ENCODE data around the gene FOSL1. TPM values are rescaled to one million over a fixed set of nuclear protein-coding genes. Genes with fewer than 3 reads are reported as not detected.

Gene FOSL1
- total RNA-seq (2022; extraction: Qiagen RNA extraction): 97.3 to 161 TPM (median 118 TPM) in 5 replicates

GRCh38 chr11:65900125-65900898, at the start of gene FOSL1:
TSS of gene FOSL1 (minus strand) at chr11:65900388. CDS start at chr11:65900339, 49 bp downstream.

GRCh38 chr11:65945430-65945911, 45.3 kb upstream of the FOSL1 start, which contains the start of gene TSGA10IP:
TSS of gene TSGA10IP (plus strand) at chr11:65945480. CDS start at chr11:65945676, 196 bp downstream.

GRCh38 chr11:65919141-65919572, 19.0 kb upstream of the FOSL1 start, which contains the start of gene DRAP1:
TSS of gene DRAP1 (plus strand) at chr11:65919426. CDS start at chr11:65919502, 76 bp downstream.

GRCh38 chr11:65918211-65919140, 18.3 kb upstream of the FOSL1 start, which contains the start of gene C11orf68:
TSS of gene C11orf68 (minus strand) at chr11:65919062. CDS start at chr11:65919031, 31 bp downstream.

GRCh38 chr11:65890324-65891218, 9.6 kb downstream of the FOSL1 start, which contains the start of gene CCDC85B:
TSS of gene CCDC85B (plus strand) at chr11:65890673. CDS start at chr11:65890784, 111 bp downstream.

GRCh38 chr11:65888163-65888814, 11.9 kb downstream of the FOSL1 start, which contains the start of gene FIBP:
TSS of gene FIBP (minus strand) at chr11:65888471. CDS start at chr11:65888418, 53 bp downstream.

GRCh38 chr11:65879617-65880016, 20.6 kb downstream of the FOSL1 start, which contains the start of gene CTSW:
TSS of gene CTSW (plus strand) at chr11:65879837. CDS start at chr11:65879855, 18 bp downstream.

GRCh38 chr11:65872586-65873317, 27.4 kb downstream of the FOSL1 start, which contains the start of gene EFEMP2:
TSS of gene EFEMP2 (minus strand) at chr11:65872800. CDS start at chr11:65872354, 446 bp downstream.

GRCh38 chr11:65860278-65861164, 39.7 kb downstream of the FOSL1 start, which contains the start of gene MUS81:
TSS of gene MUS81 (plus strand) at chr11:65860433. CDS start at chr11:65860754, 321 bp downstream.

GRCh38 chr11:65857853-65858680, 42.1 kb downstream of the FOSL1 start, which contains the start of gene CFL1:
TSS of gene CFL1 (minus strand) at chr11:65858180. CDS start at chr11:65858099, 81 bp downstream.

Other genes starting within 250 kb of the FOSL1 start
- 63.5 to 78.0 TPM (median 73.7 TPM) in 5 replicates for gene RELA, start 237.5 kb downstream of the FOSL1 start, total RNA-seq (2022; extraction: Qiagen RNA extraction)
- 40.9 to 56.0 TPM (median 50.3 TPM) in 5 replicates for gene KAT5, start 188.1 kb downstream of the FOSL1 start, total RNA-seq (2022; extraction: Qiagen RNA extraction)
- gene RNASEH2C, start 179.6 kb downstream of the FOSL1 start, total RNA-seq (2022; extraction: Qiagen RNA extraction): 28.0 to 49.4 TPM (median 47.9 TPM) in 5 replicates
- 9.7 to 13.2 TPM (median 12.3 TPM) in 5 replicates for gene AP5B1, start 119.4 kb downstream of the FOSL1 start, total RNA-seq (2022; extraction: Qiagen RNA extraction)
- 0.04 to 0.15 TPM (median 0.10 TPM) in 5 replicates for gene OVOL1, start 113.3 kb downstream of the FOSL1 start, total RNA-seq (2022; extraction: Qiagen RNA extraction)
- gene SNX32, start 66.4 kb downstream of the FOSL1 start, total RNA-seq (2022; extraction: Qiagen RNA extraction): 0.05 to 0.08 TPM (median 0.06 TPM) in 5 replicates
- gene CFL1, start 42.2 kb downstream of the FOSL1 start, total RNA-seq (2022; extraction: Qiagen RNA extraction): 1,981 to 2,375 TPM (median 2,303 TPM) in 5 replicates
- gene MUS81, start 40.0 kb downstream of the FOSL1 start, total RNA-seq (2022; extraction: Qiagen RNA extraction): 24.7 to 35.0 TPM (median 32.8 TPM) in 5 replicates
- 0.49 to 1.1 TPM (median 0.97 TPM) in 5 replicates for gene EFEMP2, start 27.6 kb downstream of the FOSL1 start, total RNA-seq (2022; extraction: Qiagen RNA extraction)
- 0.07 to 0.11 TPM in 2 of 5 replicates, not detected in the others for gene CTSW, start 20.6 kb downstream of the FOSL1 start, total RNA-seq (2022; extraction: Qiagen RNA extraction)
- 72.3 to 88.2 TPM (median 83.5 TPM) in 5 replicates for gene FIBP, start 11.9 kb downstream of the FOSL1 start, total RNA-seq (2022; extraction: Qiagen RNA extraction)
- 21.8 to 44.1 TPM (median 43.2 TPM) in 5 replicates for gene CCDC85B, start 9.7 kb downstream of the FOSL1 start, total RNA-seq (2022; extraction: Qiagen RNA extraction)
- gene C11orf68, start 18.7 kb upstream of the FOSL1 start, total RNA-seq (2022; extraction: Qiagen RNA extraction): 30.9 to 49.9 TPM (median 44.6 TPM) in 5 replicates
- gene DRAP1, start 19.0 kb upstream of the FOSL1 start, total RNA-seq (2022; extraction: Qiagen RNA extraction): 162 to 254 TPM (median 207 TPM) in 5 replicates
- gene TSGA10IP, start 45.1 kb upstream of the FOSL1 start, total RNA-seq (2022; extraction: Qiagen RNA extraction): not detected in 5 replicates
- gene SART1, start 61.3 kb upstream of the FOSL1 start, total RNA-seq (2022; extraction: Qiagen RNA extraction): 40.2 to 59.5 TPM (median 54.5 TPM) in 5 replicates
- gene EIF1AD, start 101.8 kb upstream of the FOSL1 start, total RNA-seq (2022; extraction: Qiagen RNA extraction): 35.6 to 48.5 TPM (median 38.7 TPM) in 5 replicates
- 374 to 488 TPM (median 470 TPM) in 5 replicates for gene BANF1, start 102.1 kb upstream of the FOSL1 start, total RNA-seq (2022; extraction: Qiagen RNA extraction)
- not detected in 5 replicates for gene CST6, start 111.6 kb upstream of the FOSL1 start, total RNA-seq (2022; extraction: Qiagen RNA extraction)
- 1.1 to 1.5 TPM (median 1.3 TPM) in 5 replicates for gene CATSPER1, start 126.1 kb upstream of the FOSL1 start, total RNA-seq (2022; extraction: Qiagen RNA extraction)
- gene GAL3ST3, start 148.8 kb upstream of the FOSL1 start, total RNA-seq (2022; extraction: Qiagen RNA extraction): not detected in 5 replicates
- 163 to 185 TPM (median 169 TPM) in 5 replicates for gene SF3B2, start 152.0 kb upstream of the FOSL1 start, total RNA-seq (2022; extraction: Qiagen RNA extraction)
- gene PACS1, start 169.9 kb upstream of the FOSL1 start, total RNA-seq (2022; extraction: Qiagen RNA extraction): 61.1 to 91.1 TPM (median 82.8 TPM) in 5 replicates